SK-N-SH (cell line): Measurements from ENCODE around the gene PFAS. TPM values are rescaled to one million over a fixed set of nuclear protein-coding genes. Genes with fewer than 3 reads are reported as not detected.

Source experiments
- CTCF ChIA-PET: fragments of 300-600, 350-600 bp; formaldehyde crosslinking; extraction: SDS; loops from one replicate; lab custom pipeline; 2021; lab: Yijun Ruan, JAX
- POLR2A ChIA-PET: fragments of 350-600 bp; sonication (Branson Sonifier 250); formaldehyde crosslinking; extraction: SDS; loops from one replicate; lab custom pipeline; 2020; ENCODE audit warnings: antibody characterized with exemption, inconsistent platforms; lab: Yijun Ruan, JAX
- DNase-seq: peaks from one replicate; pipeline ENCODE4 v3.0.0; 2012
- H2AFZ ChIP-seq: fragments of 200-600 bp; sonication (generic); 2 replicates; pipeline ENCODE4 v1.8.1; 2016; ENCODE audit warnings: antibody characterized with exemption, mild to moderate bottlenecking, low read depth
- H3F3A ChIP-seq: fragments of 200-600 bp; sonication (generic); replicated peaks from 2 replicates; pipeline ENCODE3; 2016; ENCODE audit warnings: antibody characterized with exemption, mild to moderate bottlenecking; ENCODE audit not compliant: insufficient read depth
- H3K27ac ChIP-seq, 2 experiments: fragments of 200-500 bp in 1 of 2; fragments of 200-600 bp in 1 of 2; sonication (Bioruptor generic) in 1 of 2; sonication (generic), shearing (Covaris generic) in 1 of 2; 2 replicates each; pipeline versions ENCODE4 v1.5.1 to v1.6.1; 2014 to 2016; ENCODE audit warnings: low read depth in 2 of 2, inconsistent platforms in 1 of 2, low read length in 1 of 2, mild to moderate bottlenecking in 1 of 2, mixed read lengths in 1 of 2
- H3K27me3 ChIP-seq: fragments of 200-600 bp; sonication (generic), shearing (Covaris generic); 2 replicates; pipeline ENCODE4 v1.6.1; 2016; ENCODE audit warnings: mixed run types; ENCODE audit not compliant: insufficient read depth
- H3K36me3 ChIP-seq, 2 experiments: fragments of 200-500 bp in 1 of 2; fragments of 200-600 bp in 1 of 2; sonication (Bioruptor generic) in 1 of 2; sonication (generic) in 1 of 2; replicated peaks in 1 of 2; 2 replicates each; pipeline versions ENCODE3 to v1.5.1; 2014 to 2016; ENCODE audit warnings: low read length in 1 of 2, mild to moderate bottlenecking in 1 of 2; ENCODE audit not compliant: insufficient read depth in 2 of 2, control insufficient read depth in 1 of 2
- H3K4me1 ChIP-seq, 2 experiments: fragments of 200-500 bp in 1 of 2; fragments of 200-600 bp in 1 of 2; sonication (Bioruptor generic) in 1 of 2; sonication (generic), shearing (Covaris generic) in 1 of 2; 2 replicates each; pipeline versions ENCODE4 v1.5.1 to v1.6.1; 2014 to 2016; ENCODE audit warnings: low read depth in 1 of 2, low read length in 1 of 2, mixed run types in 1 of 2; ENCODE audit not compliant: insufficient read depth in 2 of 2, control insufficient read depth in 1 of 2
- H3K4me2 ChIP-seq: fragments of 200-600 bp; sonication (generic), shearing (Covaris generic); 2 replicates; pipeline ENCODE4 v1.6.1; 2017; ENCODE audit warnings: mixed run types
- H3K4me3 ChIP-seq, 2 experiments: fragments of 200-500 bp in 1 of 2; fragments of 200-600 bp in 1 of 2; sonication (Bioruptor generic) in 1 of 2; sonication (generic), shearing (Covaris generic) in 1 of 2; 2 replicates each; pipeline versions ENCODE4 v1.5.1 to v1.8.1; 2014 to 2016; ENCODE audit warnings: low read depth in 2 of 2, inconsistent platforms in 1 of 2, low read length in 1 of 2, mild to moderate bottlenecking in 1 of 2, mixed read lengths in 1 of 2, moderate library complexity in 1 of 2
- H3K79me2 ChIP-seq: fragments of 200-600 bp; sonication (generic); 2 replicates; pipeline ENCODE4 v1.8.1; 2017; ENCODE audit warnings: mild to moderate bottlenecking; ENCODE audit not compliant: insufficient read depth
- H3K9ac ChIP-seq: fragments of 200-600 bp; sonication (generic); 2 replicates; pipeline ENCODE4 v1.6.1; 2017; ENCODE audit warnings: mixed run types
- H3K9me2 ChIP-seq: fragments of 200-600 bp; sonication (generic); 2 replicates; pipeline ENCODE4 v1.6.1; 2017; ENCODE audit warnings: mixed run types
- H3K9me3 ChIP-seq: fragments of 200-600 bp; sonication (generic); 2 replicates; pipeline ENCODE4 v1.6.1; 2017; ENCODE audit warnings: mixed run types, mild to moderate bottlenecking, moderate library complexity
- H4K20me1 ChIP-seq: fragments of 200-600 bp; sonication (generic); 2 replicates; pipeline ENCODE4 v1.6.1; 2017; ENCODE audit warnings: mild to moderate bottlenecking, mixed run types; ENCODE audit not compliant: insufficient read depth
- ELF1 ChIP-seq: IDR thresholded peaks from 2 replicates; pipeline ENCODE4 v1.4.0; 2012
- FOXJ3 ChIP-seq: sonication (generic); formaldehyde crosslinking; IDR thresholded peaks from 2 replicates; pipeline ENCODE4 v1.5.1; 2020; ENCODE audit warnings: mild to moderate bottlenecking, missing genetic modification reagents
- FOXM1 ChIP-seq: IDR thresholded peaks from 2 replicates; pipeline ENCODE4 v1.4.0; 2012; ENCODE audit warnings: low read depth, mild to moderate bottlenecking
- NRF1 ChIP-seq: IDR thresholded peaks from 2 replicates; pipeline ENCODE4 v1.6.1; 2012; ENCODE audit warnings: low read depth, mild to moderate bottlenecking, low read length
- POLR2AphosphoS5 ChIP-seq: IDR thresholded peaks from 2 replicates; pipeline ENCODE4 v1.6.1; 2012; ENCODE audit warnings: low read depth, low read length
- RCOR1 ChIP-seq: fragments of 150-350 bp; IDR thresholded peaks from 2 replicates; pipeline ENCODE4 v1.6.1; 2017; ENCODE audit warnings: antibody characterized with exemption, low read length
- RXRA ChIP-seq: IDR thresholded peaks from 2 replicates; pipeline ENCODE4 v1.4.0; 2012; ENCODE audit warnings: low read depth, mild to moderate bottlenecking, borderline replicate concordance
- SMC3 ChIP-seq: IDR thresholded peaks from 2 replicates; pipeline ENCODE4 v1.6.1; 2012; ENCODE audit warnings: low read depth, low read length, improper control_type of control experiment
- WGBS: methylation state at CpG from one replicate; pipeline ENCODE4 v1.1.6; 2017; ENCODE audit warnings: low lambda C conversion rate; 5-methylcytosine and 5-hydroxymethylcytosine counted together
- polyA plus RNA-seq, 3 experiments: library from polyadenylated mRNA; depleted of rRNA; stranded (reverse); fragments of >200 nt; gene quantifications; 2 replicates each; pipeline ENCODE4 v1.2.3, GENCODE V29; 2012
- TF ChIP-seq, protein P1 (sequence below): fragments of 200-600 bp; sonication (generic); IDR thresholded peaks from 2 replicates; pipeline ENCODE4 v1.6.1; 2017; ENCODE audit warnings: antibody characterized with exemption, mild to moderate bottlenecking, moderate library complexity
- TF ChIP-seq, protein P2 (sequence below): IDR thresholded peaks from 2 replicates; pipeline ENCODE4 v1.4.0; 2012; ENCODE audit warnings: low read depth, borderline replicate concordance
- TF ChIP-seq, protein P3 (sequence below): IDR thresholded peaks from 2 replicates; pipeline ENCODE4; 2012
- TF ChIP-seq, protein P4 (sequence below): fragments of 150-350 bp; IDR thresholded peaks from 2 replicates; pipeline ENCODE4 v1.6.1; 2017; ENCODE audit warnings: antibody characterized with exemption, low read length, low read depth, borderline replicate concordance
- TF ChIP-seq, protein P5 (sequence below): IDR thresholded peaks from 2 replicates; pipeline ENCODE4 v1.4.0; 2012; ENCODE audit warnings: low read depth, borderline replicate concordance

The PFAS gene
- polyA plus RNA-seq, 1 of the 3 experiments (the other 2 are of a cell fraction): 22.4 TPM

DNA sequence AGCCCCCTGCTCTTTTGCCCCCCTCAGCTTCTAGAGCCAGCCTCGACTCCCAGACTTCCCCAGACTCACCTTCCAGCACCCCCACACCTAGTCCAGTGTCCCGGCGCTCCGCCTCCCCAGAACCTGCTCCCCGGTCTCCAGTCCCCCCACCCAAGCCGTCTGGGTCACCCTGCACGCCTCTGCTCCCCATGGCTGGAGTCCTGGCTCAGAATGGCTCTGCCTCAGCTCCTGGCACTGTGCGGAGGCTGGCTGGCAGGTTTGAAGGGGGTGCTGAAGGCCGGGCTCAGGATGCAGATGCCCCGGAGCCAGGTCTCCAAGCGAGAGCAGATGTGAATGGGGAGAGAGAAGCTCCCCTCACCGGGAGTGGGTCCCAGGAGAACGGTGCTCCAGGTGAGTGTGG is 63.2 kb downstream of the PFAS start:
- POLR2A ChIA-PET: no interaction called here

More for the DNA sequence above, 63.2 kb downstream of the PFAS start:
- Histone ChIP-seq H3K79me2 (no peaks in the 10 kb centered on the region), H3K4me2 (no peak overlapping the region), H3K4me3 (no peak overlapping the region), H3K36me3 (no peaks in the 10 kb centered on the region), H3K27me3 (peaks cover 30% of the 10 kb centered on the region), H3F3A (no peaks in the 10 kb centered on the region), H3K27ac (no peak overlapping the region), H3K4me1 (peaks cover 0 to 4% of the 10 kb centered on the region in 2 experiments; a peak in 1 of 4 replicates), H3K9ac (no peak overlapping the region), H3K9me2 (no peaks in the 10 kb centered on the region), H3K9me3 (no peaks in the 10 kb centered on the region), H4K20me1 (no peaks in the 10 kb centered on the region), H2AFZ (no peak overlapping the region)
- CTCF ChIA-PET: interaction anchor here (1.2 to 2.1 kb wide), 2 partner anchors 12 to 14 kb away, joined by 3 to 17 read pairs; no protein-coding TSS in a partner anchor
- TF ChIP-seq, protein P1, sequence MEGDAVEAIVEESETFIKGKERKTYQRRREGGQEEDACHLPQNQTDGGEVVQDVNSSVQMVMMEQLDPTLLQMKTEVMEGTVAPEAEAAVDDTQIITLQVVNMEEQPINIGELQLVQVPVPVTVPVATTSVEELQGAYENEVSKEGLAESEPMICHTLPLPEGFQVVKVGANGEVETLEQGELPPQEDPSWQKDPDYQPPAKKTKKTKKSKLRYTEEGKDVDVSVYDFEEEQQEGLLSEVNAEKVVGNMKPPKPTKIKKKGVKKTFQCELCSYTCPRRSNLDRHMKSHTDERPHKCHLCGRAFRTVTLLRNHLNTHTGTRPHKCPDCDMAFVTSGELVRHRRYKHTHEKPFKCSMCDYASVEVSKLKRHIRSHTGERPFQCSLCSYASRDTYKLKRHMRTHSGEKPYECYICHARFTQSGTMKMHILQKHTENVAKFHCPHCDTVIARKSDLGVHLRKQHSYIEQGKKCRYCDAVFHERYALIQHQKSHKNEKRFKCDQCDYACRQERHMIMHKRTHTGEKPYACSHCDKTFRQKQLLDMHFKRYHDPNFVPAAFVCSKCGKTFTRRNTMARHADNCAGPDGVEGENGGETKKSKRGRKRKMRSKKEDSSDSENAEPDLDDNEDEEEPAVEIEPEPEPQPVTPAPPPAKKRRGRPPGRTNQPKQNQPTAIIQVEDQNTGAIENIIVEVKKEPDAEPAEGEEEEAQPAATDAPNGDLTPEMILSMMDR: no peak
- TF ChIP-seq, protein P2, sequence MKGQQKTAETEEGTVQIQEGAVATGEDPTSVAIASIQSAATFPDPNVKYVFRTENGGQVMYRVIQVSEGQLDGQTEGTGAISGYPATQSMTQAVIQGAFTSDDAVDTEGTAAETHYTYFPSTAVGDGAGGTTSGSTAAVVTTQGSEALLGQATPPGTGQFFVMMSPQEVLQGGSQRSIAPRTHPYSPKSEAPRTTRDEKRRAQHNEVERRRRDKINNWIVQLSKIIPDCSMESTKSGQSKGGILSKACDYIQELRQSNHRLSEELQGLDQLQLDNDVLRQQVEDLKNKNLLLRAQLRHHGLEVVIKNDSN: no peak
- TF ChIP-seq FOXM1 (no peak), SMC3 (no peak), RXRA (no peak), ELF1 (no peak), POLR2AphosphoS5 (no peak), FOXJ3 (no peak), NRF1 (no peak), RCOR1 (no peak)
- TF ChIP-seq, protein P3, sequence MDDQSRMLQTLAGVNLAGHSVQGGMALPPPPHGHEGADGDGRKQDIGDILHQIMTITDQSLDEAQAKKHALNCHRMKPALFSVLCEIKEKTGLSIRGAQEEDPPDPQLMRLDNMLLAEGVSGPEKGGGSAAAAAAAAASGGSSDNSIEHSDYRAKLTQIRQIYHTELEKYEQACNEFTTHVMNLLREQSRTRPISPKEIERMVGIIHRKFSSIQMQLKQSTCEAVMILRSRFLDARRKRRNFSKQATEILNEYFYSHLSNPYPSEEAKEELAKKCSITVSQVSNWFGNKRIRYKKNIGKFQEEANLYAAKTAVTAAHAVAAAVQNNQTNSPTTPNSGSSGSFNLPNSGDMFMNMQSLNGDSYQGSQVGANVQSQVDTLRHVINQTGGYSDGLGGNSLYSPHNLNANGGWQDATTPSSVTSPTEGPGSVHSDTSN: no peak
- TF ChIP-seq, protein P4, sequence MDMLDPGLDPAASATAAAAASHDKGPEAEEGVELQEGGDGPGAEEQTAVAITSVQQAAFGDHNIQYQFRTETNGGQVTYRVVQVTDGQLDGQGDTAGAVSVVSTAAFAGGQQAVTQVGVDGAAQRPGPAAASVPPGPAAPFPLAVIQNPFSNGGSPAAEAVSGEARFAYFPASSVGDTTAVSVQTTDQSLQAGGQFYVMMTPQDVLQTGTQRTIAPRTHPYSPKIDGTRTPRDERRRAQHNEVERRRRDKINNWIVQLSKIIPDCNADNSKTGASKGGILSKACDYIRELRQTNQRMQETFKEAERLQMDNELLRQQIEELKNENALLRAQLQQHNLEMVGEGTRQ: no peak
- TF ChIP-seq, protein P5, sequence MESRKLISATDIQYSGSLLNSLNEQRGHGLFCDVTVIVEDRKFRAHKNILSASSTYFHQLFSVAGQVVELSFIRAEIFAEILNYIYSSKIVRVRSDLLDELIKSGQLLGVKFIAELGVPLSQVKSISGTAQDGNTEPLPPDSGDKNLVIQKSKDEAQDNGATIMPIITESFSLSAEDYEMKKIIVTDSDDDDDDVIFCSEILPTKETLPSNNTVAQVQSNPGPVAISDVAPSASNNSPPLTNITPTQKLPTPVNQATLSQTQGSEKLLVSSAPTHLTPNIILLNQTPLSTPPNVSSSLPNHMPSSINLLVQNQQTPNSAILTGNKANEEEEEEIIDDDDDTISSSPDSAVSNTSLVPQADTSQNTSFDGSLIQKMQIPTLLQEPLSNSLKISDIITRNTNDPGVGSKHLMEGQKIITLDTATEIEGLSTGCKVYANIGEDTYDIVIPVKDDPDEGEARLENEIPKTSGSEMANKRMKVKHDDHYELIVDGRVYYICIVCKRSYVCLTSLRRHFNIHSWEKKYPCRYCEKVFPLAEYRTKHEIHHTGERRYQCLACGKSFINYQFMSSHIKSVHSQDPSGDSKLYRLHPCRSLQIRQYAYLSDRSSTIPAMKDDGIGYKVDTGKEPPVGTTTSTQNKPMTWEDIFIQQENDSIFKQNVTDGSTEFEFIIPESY: no peak
- 50% methylated on average over 13 of the region's 13 CpGs for WGBS
- DNase-seq: no peak
